NT2/D1 (cell line): ENCODE measurements around the gene KANSL3.
"Not testable (repeated sequence)": the region's sequence is repeated elsewhere in the genome, so short reads cannot be mapped to it uniquely, and the experiment has no call there.

Experiments
- DNase-seq: peaks from one replicate; pipeline ENCODE4 v3.0.0-alpha.2; 2011; ENCODE audit warnings: low read depth, low spot score
- H3K27me3 ChIP-seq: 2 replicates; pipeline ENCODE4 v1.6.0; 2011; ENCODE audit warnings: mild to moderate bottlenecking; ENCODE audit not compliant: insufficient read length, insufficient read depth
- H3K36me3 ChIP-seq: 2 replicates; pipeline ENCODE4 v1.6.1; 2011; ENCODE audit warnings: mild to moderate bottlenecking, low read length, mixed read lengths; ENCODE audit not compliant: insufficient read depth, insufficient read length
- H3K4me1 ChIP-seq: 2 replicates; pipeline ENCODE4 v1.5.1; 2011; ENCODE audit not compliant: insufficient read depth, insufficient read length
- H3K4me3 ChIP-seq: 2 replicates; pipeline ENCODE4 v1.5.1; 2011; ENCODE audit warnings: low read depth; ENCODE audit not compliant: insufficient read length
- H3K9ac ChIP-seq: 2 replicates; pipeline ENCODE4 v1.6.0; 2011; ENCODE audit warnings: low read depth; ENCODE audit not compliant: insufficient read length
- H3K9me3 ChIP-seq: 2 replicates; pipeline ENCODE4 v1.5.1; 2011; ENCODE audit warnings: mild to moderate bottlenecking, low read length; ENCODE audit not compliant: insufficient read depth
- SUZ12 ChIP-seq: IDR thresholded peaks from 2 replicates; pipeline ENCODE4 v1.6.1; 2011; ENCODE audit not compliant: insufficient read length, insufficient read depth; ENCODE audit errors: extremely low read depth
- YY1 ChIP-seq: IDR thresholded peaks from 2 replicates; pipeline ENCODE4 v1.6.1; 2011; ENCODE audit not compliant: insufficient read length, insufficient read depth
- ZNF274 ChIP-seq: IDR thresholded peaks from 2 replicates; pipeline ENCODE4 v1.6.1; 2011; ENCODE audit warnings: mild to moderate bottlenecking, low read depth, low read length

The KANSL3 gene

DNA sequence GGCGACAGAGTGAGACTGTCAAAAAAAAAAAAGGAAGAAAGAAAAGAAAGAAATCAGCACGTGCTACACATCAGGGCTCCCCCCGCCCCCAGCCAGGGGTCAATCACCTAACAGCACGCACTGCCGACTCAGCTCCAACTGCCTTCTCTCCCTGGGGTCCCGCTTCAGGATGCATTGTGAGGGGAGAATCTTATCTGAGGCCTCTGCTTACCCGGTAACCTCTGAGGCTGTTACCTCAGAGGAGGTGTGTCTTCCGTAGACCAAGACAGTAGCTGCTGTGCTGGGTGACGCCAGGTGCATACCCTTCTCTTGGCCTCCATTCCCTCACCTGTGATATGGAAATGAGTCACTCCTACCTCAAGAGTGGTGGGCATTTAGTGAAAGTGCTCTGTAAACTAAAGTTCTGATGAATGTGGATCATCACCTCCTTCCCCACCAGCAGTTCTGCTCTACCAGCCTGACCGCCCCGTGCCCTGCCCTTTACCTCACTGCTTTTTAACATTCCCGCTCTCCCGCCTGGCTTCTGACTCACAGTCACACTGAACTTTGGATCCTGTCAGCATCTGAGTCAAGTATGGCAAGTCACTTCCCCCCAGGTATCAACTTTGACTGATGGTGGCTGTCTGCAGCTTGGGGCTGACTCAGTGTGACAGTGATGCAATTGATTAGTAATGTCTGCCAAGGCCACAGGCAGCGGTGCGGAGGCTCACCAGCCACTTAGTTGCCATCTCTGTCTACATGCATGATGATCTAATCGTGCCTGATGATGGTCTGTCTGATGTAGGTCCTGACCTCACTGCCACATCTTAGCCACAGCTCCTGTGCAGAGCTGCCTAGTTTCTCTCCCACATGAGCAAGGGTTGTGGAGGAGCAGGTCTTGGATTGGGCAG, 81.4 kb downstream of the KANSL3 start:
- Histone ChIP-seq H3K4me3 (no peak overlapping the region), H3K4me1 (peaks cover 20% of the 10 kb centered on the region), H3K9ac (no peak overlapping the region), H3K27me3 (no peaks in the 10 kb centered on the region), H3K36me3 (peaks cover 15% of the 10 kb centered on the region), H3K9me3 (peaks cover 4% of the 10 kb centered on the region; the same call in 1 of the 2 replicates)
- no peak for TF ChIP-seq ZNF274
- no peak for TF ChIP-seq SUZ12
- no peak for TF ChIP-seq YY1
- no peak for DNase-seq

DNA sequence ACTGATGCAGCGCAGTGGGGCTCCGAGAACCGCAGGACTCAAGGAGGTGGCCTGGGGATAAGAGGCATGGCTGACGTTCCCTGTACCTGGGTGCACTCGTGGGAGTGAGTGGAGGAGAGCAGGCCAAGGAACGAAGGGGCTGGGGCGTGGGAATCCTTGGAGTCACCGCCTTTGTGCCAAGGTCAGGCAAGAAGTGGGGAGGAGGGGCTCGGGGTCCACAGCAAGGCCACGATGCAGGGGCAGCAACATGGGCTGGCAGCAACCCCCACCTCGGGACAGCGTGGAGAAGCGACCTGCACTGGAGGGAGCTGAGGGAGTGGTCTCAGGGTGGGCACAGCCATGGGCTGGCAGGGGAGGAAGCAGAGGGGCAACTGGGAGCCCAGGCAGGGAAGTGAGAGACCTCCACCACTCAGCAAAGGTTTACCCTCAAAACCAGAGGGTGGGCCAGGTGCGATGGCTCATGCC, 82.9 kb downstream of the KANSL3 start:
- Histone ChIP-seq H3K9me3 (peaks cover 4% of the 10 kb centered on the region; the same call in 1 of the 2 replicates), H3K4me1 (peaks cover 20% of the 10 kb centered on the region), H3K27me3 (no peaks in the 10 kb centered on the region), H3K9ac (no peak overlapping the region), H3K36me3 (peaks cover 29% of the 10 kb centered on the region), H3K4me3 (no peak overlapping the region)
- no peak for DNase-seq
- no peak for TF ChIP-seq ZNF274
- no peak for TF ChIP-seq SUZ12
- no peak for TF ChIP-seq YY1

DNA sequence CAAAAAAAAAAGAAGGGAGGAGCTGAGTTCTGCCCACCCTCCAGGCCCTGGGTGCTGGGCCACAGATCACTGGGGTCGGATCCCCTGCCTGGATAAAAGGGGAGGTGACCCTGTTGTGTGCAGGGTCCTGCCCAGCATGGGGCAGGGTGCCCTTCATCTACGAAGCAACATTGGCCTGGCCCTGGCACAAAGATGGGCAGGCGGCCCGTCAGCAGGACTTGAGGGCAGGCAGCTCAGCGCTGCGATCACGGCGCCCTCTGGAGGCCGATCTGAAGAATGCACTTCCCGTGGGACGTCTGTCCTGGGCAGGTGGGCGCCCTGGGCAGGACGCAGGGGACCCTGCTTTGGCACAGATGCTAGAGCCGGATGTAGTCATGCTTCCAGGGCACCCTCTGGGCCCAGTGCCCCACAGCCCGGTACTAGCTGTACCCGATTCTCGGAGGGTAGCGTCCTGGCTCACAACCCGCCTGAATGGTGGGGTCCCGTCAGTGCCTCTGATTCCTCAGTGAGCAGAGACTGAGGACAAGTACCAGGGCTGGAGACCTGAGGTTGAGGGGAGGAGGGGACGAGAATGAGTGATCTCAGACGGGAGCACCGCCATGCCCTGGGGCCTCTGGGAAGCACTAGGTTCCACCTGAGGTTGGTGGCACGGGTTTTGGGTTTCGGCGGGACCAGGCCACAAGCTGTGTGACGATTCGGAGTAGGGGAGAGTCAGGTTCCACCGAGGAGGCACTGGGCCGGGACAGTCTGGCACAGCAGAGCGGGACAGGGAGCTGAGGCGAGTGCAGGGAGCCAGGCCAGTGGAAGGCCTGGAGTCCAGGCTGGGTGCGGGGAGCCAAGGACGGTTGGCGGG, 83.6 kb downstream of the KANSL3 start:
- TF ChIP-seq SUZ12 = no peak
- no peak for TF ChIP-seq YY1
- no peak for TF ChIP-seq ZNF274
- peaks cover 22% of the 10 kb centered on the region for H3K4me1 ChIP-seq
- H3K9ac ChIP-seq = no peak overlapping the region
- H3K27me3 ChIP-seq = no peaks in the 10 kb centered on the region
- peaks cover 4% of the 10 kb centered on the region; the same call in 1 of the 2 replicates for H3K9me3 ChIP-seq
- no peak for DNase-seq
- H3K4me3 ChIP-seq = no peak overlapping the region
- H3K36me3 ChIP-seq = peaks cover 32% of the 10 kb centered on the region

DNA sequence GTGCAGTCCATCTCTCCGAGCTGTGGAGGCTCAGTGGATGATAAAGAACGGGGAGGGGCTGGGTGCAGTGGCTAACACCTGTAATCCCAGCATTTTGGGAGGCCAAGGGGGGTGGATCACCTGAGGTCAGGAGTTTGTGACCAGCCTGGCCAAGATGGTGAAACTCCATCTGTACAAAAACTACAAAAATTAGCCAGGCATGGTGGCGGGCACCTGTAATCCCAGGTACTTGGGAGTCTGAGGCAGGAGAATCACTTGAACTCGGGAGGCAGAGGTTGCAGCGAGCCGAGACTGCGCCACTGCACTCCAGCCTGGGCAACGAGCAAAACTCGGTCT, 84.2 kb downstream of the KANSL3 start:
- Histone ChIP-seq H3K4me1 (peaks cover 24% of the 10 kb centered on the region), H3K36me3 (peaks cover 36% of the 10 kb centered on the region)
- not testable (repeated sequence) for H3K4me3 ChIP-seq, H3K9ac ChIP-seq, H3K27me3 ChIP-seq, H3K9me3 ChIP-seq, DNase-seq

DNA sequence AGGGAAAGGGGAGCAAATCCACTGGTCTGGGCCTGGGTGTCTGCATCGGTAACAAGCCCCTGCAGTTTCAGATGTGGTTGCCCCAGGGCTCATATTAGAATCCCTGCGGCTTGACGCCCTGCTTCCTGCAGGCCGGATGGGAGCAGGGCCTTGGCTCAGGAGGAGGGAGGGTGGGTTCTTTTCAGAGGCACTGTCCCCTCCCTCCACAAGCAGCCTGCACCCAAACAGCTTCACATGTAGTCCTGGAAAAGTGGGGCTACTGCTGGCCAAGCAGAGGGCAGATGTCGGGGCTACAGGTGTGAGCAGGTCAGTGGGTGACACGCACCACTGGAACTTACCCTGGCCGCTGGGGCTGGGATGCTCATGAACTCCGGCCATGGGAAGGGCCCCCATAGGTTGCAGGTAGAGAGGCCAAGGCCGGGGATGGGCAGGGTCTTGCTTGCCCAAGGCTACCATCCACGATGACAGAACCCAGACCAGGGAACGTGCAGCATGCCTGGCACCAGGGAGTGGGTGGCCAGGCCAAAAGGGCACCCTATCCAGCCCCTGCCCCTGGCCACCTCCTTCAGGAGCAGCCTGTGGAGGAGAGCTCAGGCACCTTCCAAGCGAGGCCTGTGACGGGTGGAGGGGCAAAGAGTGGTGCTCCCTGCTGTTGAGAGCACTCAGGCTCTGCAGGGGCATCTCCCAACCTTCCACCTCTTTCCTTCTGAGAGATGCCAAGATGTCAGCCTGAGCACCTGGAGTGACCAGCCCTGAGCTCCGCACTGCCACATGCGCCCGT, 84.7 kb downstream of the KANSL3 start:
- DNase-seq = no peak
- Histone ChIP-seq H3K27me3 (no peaks in the 10 kb centered on the region), H3K4me3 (no peak overlapping the region), H3K9me3 (peaks cover 4% of the 10 kb centered on the region; the same call in 1 of the 2 replicates), H3K4me1 (peaks cover 23% of the 10 kb centered on the region), H3K36me3 (peaks cover 41% of the 10 kb centered on the region), H3K9ac (no peak overlapping the region)
- TF ChIP-seq SUZ12 (no peak), ZNF274 (no peak)

DNA sequence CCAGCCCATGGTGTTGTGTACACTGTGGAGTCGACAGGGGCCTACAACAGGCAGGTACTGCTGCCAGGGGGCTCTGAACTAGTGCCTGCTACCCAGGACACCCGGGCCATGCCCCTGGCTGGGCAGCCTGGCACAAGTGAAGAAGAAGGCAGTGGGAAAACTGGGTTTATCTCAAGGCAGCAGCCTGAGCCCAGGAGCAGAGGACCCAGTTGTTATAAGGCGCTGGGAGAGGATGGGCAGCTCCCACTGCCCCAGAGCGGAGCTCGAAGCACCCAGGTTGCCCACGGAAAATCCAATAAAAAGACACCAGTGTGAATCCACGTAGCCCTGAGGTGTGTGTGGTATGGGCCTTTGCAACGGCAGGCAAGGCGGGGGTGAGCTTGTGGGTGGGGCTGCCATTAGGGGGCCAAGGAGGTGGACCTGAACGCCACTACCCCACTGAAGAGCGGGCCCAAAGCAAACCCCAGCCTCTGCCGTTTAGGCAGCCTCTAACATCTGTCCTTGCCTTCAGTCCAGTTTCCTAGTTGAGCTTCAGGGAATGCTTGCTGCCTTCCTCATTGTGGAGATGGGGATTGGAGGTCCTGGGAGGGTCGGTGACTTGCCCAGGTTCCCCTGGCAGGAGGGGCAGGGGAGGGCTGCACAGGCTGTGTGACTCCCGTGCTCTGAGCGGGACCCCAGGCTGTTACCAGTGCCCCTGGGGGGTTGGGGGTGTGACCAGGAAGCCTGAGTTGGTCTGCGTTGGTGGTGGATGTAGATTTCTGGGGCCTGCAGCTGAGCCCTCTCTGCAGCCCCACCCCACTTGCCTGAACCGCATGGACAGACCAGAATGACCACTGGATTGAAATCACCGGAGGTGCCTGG, 85.6 kb downstream of the KANSL3 start:
- Histone ChIP-seq H3K9me3 (peaks cover 4% of the 10 kb centered on the region; the same call in 1 of the 2 replicates), H3K9ac (no peak overlapping the region), H3K4me1 (peaks cover 23% of the 10 kb centered on the region), H3K36me3 (peaks cover 41% of the 10 kb centered on the region), H3K4me3 (no peak overlapping the region), H3K27me3 (no peaks in the 10 kb centered on the region)
- no peak for TF ChIP-seq SUZ12
- TF ChIP-seq YY1 = no peak
- TF ChIP-seq ZNF274 = no peak
- no peak for DNase-seq
